ENCODE data around the gene TAGLN3.

- TF ChIP-seq CTCF (IDR thresholded peaks at IDR 0.05; ENCODE audit: low read depth, low read length), result no peak
- TF ChIP-seq EZH2phosphoT487 (IDR thresholded peaks at IDR 0.05; ENCODE audit: low read depth), result no peak
Observed at GRCh38 chr3:111976254-111976653, 22.5 kb upstream of the TAGLN3 start.

Data from OCI-LY3 (cell line).